GM12878 (cell line): ENCODE results near the gene MBD5. TPM values are rescaled to one million over a fixed set of nuclear protein-coding genes. Genes with fewer than 3 reads are reported as not detected.

ENCODE experiments used
- ATF3 ChIP-seq: IDR thresholded peaks from 2 replicates; pipeline ENCODE4 v1.6.1; 2011; ENCODE audit warnings: low read depth, mild to moderate bottlenecking, low read length, moderate library complexity, borderline replicate concordance; ENCODE audit errors: extremely low read depth
- BHLHE40 ChIP-seq, 2 experiments: fragments of 450-650 bp in 1 of 2; IDR thresholded peaks; 2 replicates each; pipeline ENCODE4 v1.6.1; 2011 to 2017; ENCODE audit warnings: low read depth in 2 of 2, borderline replicate concordance in 1 of 2, improper control_type of control experiment in 1 of 2, low read length in 1 of 2, mild to moderate bottlenecking in 1 of 2
- DPF2 ChIP-seq: fragments of 450-650 bp; IDR thresholded peaks from 2 replicates; pipeline ENCODE4 v1.6.1; 2017; ENCODE audit warnings: mild to moderate bottlenecking
- PKNOX1 ChIP-seq: fragments of 450-650 bp; IDR thresholded peaks from 2 replicates; pipeline ENCODE4 v1.6.1; 2016; ENCODE audit warnings: mild to moderate bottlenecking
- RAD21 ChIP-seq: IDR thresholded peaks from 2 replicates; pipeline ENCODE4 v1.6.1; 2011; ENCODE audit warnings: mild to moderate bottlenecking, low read depth, low read length, moderate library complexity; ENCODE audit not compliant: insufficient read depth
- RELA ChIP-seq: fragments of 450-650 bp; IDR thresholded peaks from 2 replicates; pipeline ENCODE4 v1.8.0; 2014; ENCODE audit warnings: borderline replicate concordance; ENCODE audit not compliant: partially characterized antibody
- SREBF2 ChIP-seq: IDR thresholded peaks from 2 replicates; pipeline ENCODE4 v1.6.1; 2012; ENCODE audit warnings: mild to moderate bottlenecking, low read length
- TAF1 ChIP-seq: IDR thresholded peaks from 2 replicates; pipeline ENCODE4 v1.6.1; 2011; ENCODE audit warnings: mild to moderate bottlenecking, low read depth, low read length, borderline replicate concordance
- TARDBP ChIP-seq: IDR thresholded peaks from 2 replicates; pipeline ENCODE4 v1.6.1; 2016; ENCODE audit warnings: borderline replicate concordance
- YBX1 ChIP-seq: fragments of 450-650 bp; IDR thresholded peaks from 2 replicates; pipeline ENCODE4 v1.6.1; 2016; ENCODE audit warnings: antibody characterized with exemption
- polyA plus RNA-seq, 11 experiments: library from polyadenylated mRNA; depleted of rRNA in 4 of 11; unstranded in 6 of 11; stranded (reverse) in 5 of 11; fragments of >200 nt; fragmentation: Nextera tagmentation in 4 of 11; fragmentation: Illumina TruSeq in 1 of 11; extraction: Ambion mirVana in 4 of 11; extraction: Trizol in 1 of 11; gene quantifications; 1 replicate in 1 of 11; 2 replicates in 10 of 11; pipeline versions ENCODE4 v1.2.1 to v1.2.3, GENCODE V29; 2011 to 2016; ENCODE audit warnings: inconsistent platforms in 2 of 11, missing spikeins in 2 of 11, low read depth in 1 of 11
- total RNA-seq, 4 experiments: library from RNA; depleted of rRNA in 3 of 4; stranded (reverse); fragments of >200 nt in 3 of 4; fragmentation: Illumina TruSeq in 1 of 4; extraction: Trizol in 1 of 4; gene quantifications; 2 replicates each; pipeline versions ENCODE4 v1.2.1 to v1.2.3, GENCODE V29; 2013 to 2021
- TF ChIP-seq, protein P1 (sequence below): IDR thresholded peaks from 2 replicates; pipeline ENCODE4 v1.6.1; 2012; ENCODE audit warnings: low read depth, low read length, improper control_type of control experiment
- TF ChIP-seq, protein P2 (sequence below): fragments of 450-650 bp; IDR thresholded peaks from 2 replicates; pipeline ENCODE4 v1.6.1; 2017; ENCODE audit warnings: mild to moderate bottlenecking, moderate library complexity
- TF ChIP-seq, protein P3 (sequence below): fragments of 450-650 bp; IDR thresholded peaks from 2 replicates; pipeline ENCODE4 v1.6.1; 2017; ENCODE audit warnings: mild to moderate bottlenecking
- TF ChIP-seq, protein P4 (sequence below): fragments of 450-650 bp; IDR thresholded peaks from 2 replicates; pipeline ENCODE4 v1.6.1; 2017; ENCODE audit warnings: antibody characterized with exemption, mild to moderate bottlenecking, moderate library complexity

MBD5 gene
- total and polyA plus RNA-seq, 10 of the 15 experiments (the other 5 are each of a cell fraction or from before 2014, with no cell fraction given): 7.4 to 58.0 (median 21.2) TPM

DNA sequence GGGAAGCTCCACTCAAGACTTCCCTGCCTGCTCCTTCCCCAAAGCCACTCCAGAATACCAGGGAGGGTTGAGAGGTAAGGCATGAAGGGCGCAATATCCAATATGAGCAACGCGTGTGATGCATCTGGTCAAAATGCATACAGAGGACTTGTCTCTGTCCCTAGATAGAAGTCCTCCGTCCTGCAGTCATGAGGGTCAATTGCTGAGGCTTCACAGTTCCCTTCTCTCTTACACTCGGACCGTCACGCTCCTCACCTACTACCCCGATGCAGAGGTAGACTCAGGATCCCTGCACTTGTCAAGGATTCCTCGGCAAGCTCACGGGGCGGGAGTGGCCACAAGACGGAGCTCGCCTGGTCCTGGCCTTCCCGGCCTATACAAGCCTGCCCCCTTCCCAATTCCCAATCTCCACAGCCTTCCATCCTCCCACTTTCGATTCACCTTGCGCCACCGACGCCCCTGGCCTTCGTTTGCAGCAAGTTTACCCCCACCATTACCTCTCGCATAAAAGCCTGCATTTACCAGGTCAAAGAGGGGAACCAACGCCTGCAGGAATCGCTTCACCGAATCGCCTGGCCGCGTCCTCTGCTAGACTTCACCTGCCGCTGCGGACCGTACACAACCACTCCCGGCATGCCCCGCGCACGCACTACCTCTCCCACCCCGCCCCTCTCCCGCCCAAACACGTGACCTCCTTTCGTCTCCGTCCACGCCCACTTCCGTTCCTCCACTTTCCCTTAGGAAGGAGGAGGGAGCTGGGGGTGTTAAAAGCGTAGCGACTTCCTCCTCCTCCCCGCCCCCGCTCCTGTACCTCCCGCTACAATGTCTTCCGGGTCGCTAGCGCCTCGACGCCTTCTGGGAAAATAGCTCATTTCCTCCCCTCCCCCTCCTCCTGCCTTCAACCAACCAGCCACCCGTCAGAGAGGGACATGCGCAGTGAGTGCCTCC lies 506 bp upstream of the MBD5 start, which contains the start of gene ORC4 (continued):
- peak; percentile 49 for TF ChIP-seq PKNOX1
- TF ChIP-seq, protein P1, sequence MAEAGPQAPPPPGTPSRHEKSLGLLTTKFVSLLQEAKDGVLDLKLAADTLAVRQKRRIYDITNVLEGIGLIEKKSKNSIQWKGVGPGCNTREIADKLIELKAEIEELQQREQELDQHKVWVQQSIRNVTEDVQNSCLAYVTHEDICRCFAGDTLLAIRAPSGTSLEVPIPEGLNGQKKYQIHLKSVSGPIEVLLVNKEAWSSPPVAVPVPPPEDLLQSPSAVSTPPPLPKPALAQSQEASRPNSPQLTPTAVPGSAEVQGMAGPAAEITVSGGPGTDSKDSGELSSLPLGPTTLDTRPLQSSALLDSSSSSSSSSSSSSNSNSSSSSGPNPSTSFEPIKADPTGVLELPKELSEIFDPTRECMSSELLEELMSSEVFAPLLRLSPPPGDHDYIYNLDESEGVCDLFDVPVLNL: no peak
- TF ChIP-seq, protein P2, sequence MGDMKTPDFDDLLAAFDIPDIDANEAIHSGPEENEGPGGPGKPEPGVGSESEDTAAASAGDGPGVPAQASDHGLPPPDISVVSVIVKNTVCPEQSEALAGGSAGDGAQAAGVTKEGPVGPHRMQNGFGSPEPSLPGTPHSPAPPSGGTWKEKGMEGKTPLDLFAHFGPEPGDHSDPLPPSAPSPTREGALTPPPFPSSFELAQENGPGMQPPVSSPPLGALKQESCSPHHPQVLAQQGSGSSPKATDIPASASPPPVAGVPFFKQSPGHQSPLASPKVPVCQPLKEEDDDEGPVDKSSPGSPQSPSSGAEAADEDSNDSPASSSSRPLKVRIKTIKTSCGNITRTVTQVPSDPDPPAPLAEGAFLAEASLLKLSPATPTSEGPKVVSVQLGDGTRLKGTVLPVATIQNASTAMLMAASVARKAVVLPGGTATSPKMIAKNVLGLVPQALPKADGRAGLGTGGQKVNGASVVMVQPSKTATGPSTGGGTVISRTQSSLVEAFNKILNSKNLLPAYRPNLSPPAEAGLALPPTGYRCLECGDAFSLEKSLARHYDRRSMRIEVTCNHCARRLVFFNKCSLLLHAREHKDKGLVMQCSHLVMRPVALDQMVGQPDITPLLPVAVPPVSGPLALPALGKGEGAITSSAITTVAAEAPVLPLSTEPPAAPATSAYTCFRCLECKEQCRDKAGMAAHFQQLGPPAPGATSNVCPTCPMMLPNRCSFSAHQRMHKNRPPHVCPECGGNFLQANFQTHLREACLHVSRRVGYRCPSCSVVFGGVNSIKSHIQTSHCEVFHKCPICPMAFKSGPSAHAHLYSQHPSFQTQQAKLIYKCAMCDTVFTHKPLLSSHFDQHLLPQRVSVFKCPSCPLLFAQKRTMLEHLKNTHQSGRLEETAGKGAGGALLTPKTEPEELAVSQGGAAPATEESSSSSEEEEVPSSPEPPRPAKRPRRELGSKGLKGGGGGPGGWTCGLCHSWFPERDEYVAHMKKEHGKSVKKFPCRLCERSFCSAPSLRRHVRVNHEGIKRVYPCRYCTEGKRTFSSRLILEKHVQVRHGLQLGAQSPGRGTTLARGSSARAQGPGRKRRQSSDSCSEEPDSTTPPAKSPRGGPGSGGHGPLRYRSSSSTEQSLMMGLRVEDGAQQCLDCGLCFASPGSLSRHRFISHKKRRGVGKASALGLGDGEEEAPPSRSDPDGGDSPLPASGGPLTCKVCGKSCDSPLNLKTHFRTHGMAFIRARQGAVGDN: peak; percentile 75
- TF ChIP-seq TAF1: peak; percentile 27; the same call in 1 of the 2 replicates
- TF ChIP-seq RELA: peak; percentile 62
- peak; percentile 87 to 90 for TF ChIP-seq BHLHE40 (IDR thresholded peaks at IDR 0.05; ENCODE audit: borderline replicate concordance in 1 of 2, low read depth in 2 of 2, low read length in 1 of 2)
- TF ChIP-seq RAD21: peak; percentile 19; the same call in 1 of the 2 replicates
- TF ChIP-seq TARDBP: peak; percentile 82; the same call in 1 of the 2 replicates
- 0 out of 2 replicates have a peak, but pooled peaks have one; percentile 15 for TF ChIP-seq YBX1
- TF ChIP-seq, protein P3, sequence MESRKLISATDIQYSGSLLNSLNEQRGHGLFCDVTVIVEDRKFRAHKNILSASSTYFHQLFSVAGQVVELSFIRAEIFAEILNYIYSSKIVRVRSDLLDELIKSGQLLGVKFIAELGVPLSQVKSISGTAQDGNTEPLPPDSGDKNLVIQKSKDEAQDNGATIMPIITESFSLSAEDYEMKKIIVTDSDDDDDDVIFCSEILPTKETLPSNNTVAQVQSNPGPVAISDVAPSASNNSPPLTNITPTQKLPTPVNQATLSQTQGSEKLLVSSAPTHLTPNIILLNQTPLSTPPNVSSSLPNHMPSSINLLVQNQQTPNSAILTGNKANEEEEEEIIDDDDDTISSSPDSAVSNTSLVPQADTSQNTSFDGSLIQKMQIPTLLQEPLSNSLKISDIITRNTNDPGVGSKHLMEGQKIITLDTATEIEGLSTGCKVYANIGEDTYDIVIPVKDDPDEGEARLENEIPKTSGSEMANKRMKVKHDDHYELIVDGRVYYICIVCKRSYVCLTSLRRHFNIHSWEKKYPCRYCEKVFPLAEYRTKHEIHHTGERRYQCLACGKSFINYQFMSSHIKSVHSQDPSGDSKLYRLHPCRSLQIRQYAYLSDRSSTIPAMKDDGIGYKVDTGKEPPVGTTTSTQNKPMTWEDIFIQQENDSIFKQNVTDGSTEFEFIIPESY: no peak
- TF ChIP-seq SREBF2: no peak
- peak; percentile 44; the same call in 1 of the 2 replicates for TF ChIP-seq ATF3
- TF ChIP-seq, protein P4, sequence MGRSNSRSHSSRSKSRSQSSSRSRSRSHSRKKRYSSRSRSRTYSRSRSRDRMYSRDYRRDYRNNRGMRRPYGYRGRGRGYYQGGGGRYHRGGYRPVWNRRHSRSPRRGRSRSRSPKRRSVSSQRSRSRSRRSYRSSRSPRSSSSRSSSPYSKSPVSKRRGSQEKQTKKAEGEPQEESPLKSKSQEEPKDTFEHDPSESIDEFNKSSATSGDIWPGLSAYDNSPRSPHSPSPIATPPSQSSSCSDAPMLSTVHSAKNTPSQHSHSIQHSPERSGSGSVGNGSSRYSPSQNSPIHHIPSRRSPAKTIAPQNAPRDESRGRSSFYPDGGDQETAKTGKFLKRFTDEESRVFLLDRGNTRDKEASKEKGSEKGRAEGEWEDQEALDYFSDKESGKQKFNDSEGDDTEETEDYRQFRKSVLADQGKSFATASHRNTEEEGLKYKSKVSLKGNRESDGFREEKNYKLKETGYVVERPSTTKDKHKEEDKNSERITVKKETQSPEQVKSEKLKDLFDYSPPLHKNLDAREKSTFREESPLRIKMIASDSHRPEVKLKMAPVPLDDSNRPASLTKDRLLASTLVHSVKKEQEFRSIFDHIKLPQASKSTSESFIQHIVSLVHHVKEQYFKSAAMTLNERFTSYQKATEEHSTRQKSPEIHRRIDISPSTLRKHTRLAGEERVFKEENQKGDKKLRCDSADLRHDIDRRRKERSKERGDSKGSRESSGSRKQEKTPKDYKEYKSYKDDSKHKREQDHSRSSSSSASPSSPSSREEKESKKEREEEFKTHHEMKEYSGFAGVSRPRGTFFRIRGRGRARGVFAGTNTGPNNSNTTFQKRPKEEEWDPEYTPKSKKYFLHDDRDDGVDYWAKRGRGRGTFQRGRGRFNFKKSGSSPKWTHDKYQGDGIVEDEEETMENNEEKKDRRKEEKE: no peak
- TF ChIP-seq DPF2: no peak; the same call in 1 of the 2 replicates
